ENCODE measurements around the gene GPAM.
"Not testable (repeated sequence)": the region's sequence is repeated elsewhere in the genome, so short reads cannot be mapped to it uniquely, and the experiment has no call there.

GPAM gene

DNA sequence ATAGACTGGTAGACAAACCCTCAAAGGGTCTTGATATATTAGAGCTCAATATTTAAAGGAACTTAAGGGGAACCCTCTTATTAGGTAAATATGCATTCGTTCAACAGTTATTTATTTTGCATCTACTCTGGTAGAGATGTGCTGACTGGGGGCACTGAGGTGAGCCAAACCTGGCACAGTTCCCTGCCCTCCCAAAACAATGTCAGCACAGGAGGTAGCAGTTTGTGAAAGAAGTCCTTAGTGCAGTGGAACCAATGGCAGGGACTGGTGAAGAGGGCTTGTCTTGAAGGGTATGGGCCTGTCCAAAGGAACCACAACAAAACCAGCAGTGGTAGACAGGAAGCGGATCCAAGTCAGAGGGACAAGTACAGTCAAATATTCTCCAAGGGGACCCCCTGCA, 32.6 kb upstream of the GPAM start:
- no peak for DNase-seq (ENCODE audit: low read depth)

DNA sequence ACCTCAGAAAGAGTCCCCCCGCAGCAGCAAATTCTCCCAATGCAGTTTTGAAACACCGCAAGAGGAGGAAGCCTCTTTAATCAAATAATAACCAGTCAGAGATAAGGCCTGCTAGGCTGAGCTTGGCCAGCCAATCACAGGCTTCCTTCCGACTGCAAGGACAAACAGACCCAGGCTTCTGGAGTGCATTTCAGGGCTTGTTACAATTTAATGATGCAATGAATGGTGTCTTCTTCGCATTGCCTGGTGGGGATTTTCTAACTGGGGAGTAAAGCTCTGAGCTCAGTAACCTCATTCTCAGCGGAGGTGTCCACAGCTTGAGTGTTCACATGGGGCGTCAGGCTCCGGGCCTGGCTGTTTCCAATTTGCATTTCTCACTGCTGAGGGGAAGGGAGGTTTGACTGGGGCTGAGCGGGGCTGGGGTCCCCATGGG, 31.8 kb upstream of the GPAM start:
- no peak for DNase-seq (ENCODE audit: low read depth)

DNA sequence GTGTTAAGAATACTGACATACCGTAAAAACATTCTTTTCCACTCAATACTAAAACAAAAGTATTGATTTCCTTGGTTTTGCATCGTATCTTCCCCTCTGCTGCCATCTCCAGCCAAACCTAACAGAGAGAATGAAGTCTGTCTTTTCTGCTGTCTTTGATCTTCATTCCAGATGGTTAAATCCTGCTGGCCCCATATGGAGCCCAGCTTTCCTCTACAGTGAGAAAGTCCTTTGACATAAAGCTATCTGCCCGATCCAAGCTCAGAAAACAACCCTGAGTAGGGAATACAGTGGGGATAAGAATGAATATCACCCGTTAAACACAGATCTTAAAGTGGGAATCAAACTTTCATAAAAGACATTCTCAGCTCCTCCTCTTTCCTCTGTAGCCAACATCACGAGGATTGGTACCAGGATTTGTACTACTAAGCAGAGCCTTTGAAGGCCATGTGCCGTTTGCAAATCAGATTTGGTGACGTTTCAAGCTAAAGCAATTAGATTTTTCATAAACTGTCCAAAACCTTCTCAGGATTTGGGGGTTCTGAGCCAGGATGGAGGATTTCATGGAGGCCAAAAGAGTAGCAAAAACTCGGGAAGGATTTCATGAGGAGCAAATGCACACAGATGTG, 30.8 kb upstream of the GPAM start:
- no peak for DNase-seq (ENCODE audit: low read depth)

DNA sequence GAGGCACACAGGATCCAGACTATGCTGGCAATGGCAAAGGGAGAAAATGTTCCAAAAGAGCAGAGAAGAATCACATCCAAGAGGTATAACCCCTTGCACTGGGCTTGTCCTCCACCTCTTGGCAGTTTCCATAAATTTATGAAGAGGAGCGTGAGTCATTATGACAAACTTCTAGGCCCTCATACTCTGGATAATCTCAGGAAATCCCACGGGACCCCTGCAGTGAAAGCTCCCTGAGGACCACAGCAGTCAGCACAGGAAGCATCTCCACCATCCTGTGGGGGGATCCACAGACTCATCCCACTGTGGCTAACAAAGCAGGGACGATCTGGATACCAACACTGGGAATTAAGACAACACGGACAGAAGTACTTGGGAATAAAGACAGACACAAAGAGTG, 30.3 kb upstream of the GPAM start:
- no peak for DNase-seq (ENCODE audit: low read depth)

DNA sequence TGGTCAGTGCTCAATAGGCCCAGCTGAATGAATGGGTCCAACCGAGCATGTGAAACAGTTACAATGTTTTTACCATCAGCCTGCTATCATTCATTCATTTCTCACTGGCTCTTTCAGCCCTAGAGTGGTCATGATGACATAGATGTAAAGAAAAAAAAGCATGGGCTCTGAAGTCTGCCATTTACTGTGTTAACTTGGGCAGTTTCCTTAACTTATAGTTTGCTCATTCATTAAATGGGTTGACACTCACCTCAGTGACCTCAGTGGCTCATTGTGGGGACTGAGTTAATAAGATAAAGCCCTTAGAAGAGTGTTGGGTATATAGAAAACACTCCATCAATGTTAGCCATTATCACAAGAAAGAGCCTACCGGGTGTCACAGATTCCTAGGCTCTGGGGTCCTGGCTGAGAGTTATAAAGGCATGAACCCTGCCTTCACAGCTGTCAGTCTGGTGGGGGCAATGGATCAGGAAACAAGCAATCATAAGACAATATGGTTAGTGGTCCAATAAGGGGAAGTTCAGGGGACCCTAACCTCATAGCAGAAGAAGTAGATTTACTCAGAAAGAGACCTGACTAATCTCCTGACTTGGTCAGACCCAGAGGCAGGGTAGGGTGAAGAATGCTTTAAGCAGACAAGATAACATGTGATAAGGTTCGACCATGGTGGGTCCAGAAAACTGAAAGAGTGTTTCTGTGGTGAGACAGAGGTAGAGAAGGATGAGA, 29.7 kb upstream of the GPAM start:
- no peak for DNase-seq (ENCODE audit: low read depth)

DNA sequence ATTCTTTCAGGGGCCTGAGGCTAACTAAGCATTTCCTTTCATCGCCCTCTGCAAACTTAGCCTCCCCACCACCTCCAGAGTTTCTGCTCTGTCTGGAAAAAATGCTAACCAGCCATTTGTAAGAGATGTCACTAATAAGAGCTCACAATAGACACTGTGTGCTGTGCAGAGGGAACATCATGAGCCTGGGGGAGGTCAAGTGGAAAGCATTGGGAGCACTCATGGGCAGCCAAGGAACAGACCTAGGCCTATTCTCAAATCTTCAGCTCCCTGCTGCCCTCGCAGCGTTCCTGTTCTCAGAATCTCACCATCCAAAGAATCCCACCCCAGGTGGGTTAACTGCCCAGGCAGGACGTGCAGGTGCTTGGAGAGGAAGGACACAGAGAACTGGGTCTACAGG, 27.1 kb upstream of the GPAM start:
- no peak for DNase-seq (ENCODE audit: low read depth)

DNA sequence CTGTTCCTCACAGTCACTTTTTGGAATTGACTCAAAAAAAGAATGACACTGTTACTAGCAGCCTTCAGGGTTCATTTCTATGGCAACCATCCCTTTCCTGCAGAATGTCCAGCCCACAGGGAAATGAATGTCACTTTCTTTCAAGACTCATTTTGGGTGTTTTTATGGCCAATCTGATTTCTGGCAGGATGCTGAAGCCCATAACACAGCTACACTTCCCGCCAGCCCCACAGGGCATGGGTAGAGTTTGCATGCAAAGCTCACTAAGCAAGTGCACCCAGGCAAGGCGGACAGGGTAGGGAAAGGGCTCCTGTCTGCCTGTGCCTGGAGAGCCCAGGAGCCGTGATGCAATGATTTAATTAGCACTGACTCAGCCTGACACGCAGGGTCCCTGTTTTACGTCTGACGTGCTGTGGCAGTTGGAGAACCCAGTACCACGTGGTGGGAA, 26.1 kb upstream of the GPAM start:
- no peak for DNase-seq (ENCODE audit: low read depth)

DNA sequence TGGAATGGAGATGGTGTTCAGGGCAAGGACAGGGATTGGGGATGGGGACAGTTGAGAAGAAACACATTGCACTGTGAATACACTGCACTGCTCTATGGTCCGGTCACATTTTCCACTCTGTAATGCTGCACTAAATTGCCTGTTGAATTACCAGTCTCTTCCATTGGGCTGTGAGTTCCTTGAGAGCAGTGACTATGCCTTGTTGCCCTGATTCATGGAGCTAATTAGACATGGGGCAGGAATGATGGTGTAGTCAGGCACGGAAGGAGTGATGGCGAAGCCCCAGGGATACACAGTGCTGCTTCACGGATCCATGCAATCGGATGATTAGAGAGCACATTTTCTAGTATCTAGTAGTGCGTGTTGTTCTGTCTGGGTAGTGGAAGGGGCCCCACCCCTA, 25.4 kb upstream of the GPAM start:
- DNase-seq (ENCODE audit: low read depth), result no peak

DNA sequence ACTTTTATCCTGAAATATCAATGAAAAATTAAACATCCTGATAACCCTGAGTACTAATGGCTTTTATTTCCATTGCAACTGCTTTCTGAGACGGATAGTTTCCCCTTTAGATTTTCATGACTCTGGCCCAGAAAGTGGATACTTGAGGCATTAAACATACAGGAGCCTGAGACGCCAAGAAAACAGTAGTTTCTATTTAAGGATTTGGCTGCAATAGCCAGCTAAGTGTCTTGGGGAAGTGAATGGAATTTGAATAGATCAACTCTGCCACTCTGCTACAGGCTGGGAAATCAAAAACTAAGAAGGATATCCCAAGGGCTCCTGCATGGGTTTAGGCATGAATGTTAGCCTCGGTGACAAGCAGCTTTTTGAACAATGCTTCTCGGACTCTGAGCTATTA, 24.7 kb upstream of the GPAM start:
- DNase-seq (ENCODE audit: low read depth), result no peak

DNA sequence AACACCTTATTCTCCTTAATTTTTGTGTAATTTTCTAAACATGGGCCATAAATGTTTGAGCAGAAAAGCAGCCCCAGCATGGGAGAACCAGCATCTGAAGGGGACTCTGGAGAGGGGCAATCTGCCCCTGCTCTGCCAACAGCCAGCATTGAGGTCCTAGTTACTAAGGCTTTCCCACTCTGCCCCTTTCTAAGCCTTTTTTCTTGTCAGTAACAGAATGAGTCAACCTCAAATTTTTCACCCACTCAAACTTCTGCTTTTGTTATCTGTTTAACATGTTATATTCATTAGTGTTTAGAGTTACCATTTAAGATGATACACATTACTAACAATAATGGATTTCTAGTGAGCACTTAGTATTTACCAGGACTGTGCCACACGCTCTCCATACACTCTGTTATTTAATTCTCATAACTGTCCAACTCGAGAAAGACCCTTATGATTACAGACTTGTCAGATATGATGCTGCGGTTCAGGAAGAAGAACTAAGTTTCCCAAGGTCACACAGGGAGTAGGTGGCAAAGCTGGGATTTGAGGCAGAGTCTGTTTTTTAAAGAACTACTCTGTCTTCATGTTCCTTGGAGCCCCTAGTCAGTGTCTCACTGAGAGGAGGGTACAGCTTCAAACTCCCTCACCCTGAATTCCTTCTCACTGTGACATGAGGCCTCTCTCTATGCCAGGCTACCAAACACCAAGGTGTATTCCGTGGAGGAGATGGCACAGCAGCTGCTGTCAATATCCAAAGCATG, 19.9 kb upstream of the GPAM start:
- no peak for DNase-seq (ENCODE audit: low read depth)

DNA sequence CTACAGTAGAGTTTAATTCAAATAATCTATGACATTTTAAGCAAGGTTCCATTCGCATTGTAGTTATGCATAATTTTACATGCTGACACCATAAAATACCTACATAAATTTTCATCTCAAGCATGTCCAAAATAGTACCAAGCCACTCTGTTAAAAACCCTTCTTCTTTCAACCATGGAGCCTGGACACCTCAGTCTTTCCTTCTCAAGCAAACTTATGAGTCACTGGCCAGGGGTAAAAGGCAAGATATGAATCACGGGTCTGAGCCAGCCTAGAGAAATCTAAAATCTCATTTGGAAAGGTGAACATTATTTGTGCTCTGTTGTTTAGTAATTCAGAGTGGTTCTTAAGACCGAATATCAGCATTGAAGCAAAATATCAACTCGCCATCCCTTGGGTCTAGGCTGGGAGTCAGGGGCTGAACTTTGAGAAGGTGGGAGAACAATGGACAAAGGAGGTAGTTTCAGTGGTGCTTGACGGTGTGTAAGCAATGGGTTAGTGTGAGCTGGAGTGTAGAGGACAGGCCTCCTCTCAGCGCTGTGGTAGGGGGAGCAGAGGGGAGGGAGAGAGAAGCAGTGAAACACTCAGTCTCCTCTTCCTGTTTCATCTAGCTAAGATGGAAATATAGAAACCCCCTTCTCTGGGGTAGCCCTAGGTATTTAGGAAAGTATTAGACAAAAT, 19.1 kb upstream of the GPAM start:
- DNase-seq (ENCODE audit: low read depth), result no peak

DNA sequence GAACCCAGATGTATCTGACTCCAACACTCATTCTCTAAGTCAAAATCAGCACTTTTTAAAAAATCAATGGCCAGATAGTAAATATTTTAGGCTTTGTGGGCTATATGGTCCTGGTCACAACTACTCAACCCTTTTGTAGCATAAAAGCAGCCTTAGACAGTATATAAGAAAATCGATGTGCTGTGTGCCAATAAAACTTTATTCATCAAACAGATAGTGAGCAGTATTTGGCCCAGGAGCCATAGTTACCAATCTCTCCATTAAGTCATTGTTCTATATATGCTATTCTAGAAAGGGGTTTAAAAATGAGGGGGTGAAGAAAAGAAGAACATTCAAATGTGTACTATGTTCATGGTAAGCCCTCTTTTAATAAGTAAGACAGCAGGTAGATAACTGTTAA, 18.5 kb upstream of the GPAM start:
- DNase-seq (ENCODE audit: low read depth), result no peak

DNA sequence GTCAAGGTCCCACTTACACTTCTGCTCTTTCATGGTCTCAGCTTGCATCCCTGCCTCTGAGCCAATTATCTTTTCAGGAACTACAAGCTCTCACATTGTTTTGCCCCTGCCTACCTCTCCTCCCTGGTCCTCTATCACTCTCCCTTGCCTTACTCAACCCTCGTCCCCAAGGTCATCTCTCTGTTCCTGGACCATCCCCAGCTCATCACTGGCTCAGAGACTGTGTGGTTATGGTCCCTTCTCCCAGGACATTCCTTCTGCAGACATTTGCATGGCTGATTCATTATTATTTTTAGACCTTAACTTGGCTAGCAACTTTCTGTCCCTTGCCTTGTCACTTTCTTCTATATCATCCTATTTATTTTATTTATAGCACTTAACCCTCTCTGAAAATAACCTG, 17.8 kb upstream of the GPAM start:
- no peak for DNase-seq (ENCODE audit: low read depth)

DNA sequence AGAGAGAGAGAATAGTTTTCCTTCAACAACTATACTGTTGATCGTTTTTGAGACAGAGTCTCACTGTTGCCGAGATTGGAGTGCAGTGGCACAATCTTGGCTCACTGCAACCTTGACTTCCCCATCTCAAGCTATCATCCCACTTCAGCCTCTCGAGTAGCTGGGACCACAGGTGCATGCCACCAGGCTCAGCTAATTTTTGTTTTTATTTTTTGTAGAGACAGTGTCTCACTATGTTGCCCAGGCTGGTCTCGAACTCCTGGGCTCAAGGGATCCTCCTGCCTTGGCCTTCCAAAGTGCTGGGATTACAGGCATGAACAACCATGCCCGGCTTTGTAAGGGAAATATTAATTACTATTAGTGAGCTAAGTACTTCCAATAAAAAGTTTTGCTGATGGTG, 16.7 kb upstream of the GPAM start:
- not testable (repeated sequence) for DNase-seq (ENCODE audit: low read depth)

DNA sequence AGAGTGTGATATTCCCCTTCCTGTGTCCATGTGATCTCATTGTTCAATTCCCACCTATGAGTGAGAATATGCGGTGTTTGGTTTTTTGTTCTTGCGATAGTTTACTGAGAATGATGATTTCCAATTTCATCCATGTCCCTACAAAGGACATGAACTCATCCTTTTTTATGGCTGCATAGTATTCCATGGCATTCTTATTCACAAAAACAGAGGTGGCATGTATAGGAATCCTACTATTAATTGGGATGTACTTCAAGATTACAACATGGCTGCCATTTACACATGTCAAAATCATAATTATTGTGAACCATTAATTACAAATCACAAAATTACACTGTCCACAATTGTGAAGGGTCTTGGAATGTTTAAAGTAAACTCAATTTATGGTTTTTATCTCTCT, 14.1 kb upstream of the GPAM start:
- DNase-seq (ENCODE audit: low read depth), result not testable (repeated sequence)

DNA sequence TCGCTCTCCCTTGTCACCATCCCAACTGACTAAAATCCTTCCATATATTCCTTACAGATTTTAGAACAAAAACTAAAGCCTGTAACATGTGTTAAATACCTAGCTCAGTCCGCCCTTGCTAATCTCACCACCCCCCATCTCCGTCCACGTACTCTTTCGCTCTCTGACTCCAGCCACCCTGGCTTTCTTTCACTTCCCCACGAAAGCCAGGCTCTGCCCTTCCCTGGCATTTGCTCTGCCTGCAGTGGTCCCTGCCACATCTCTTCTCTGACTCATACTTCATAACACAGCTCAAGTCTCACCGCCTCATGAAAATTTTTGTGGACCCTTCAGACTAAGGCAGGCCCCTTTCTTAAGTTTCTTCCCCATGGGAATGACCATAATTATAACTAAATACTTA, 11.7 kb upstream of the GPAM start:
- no peak for DNase-seq (ENCODE audit: low read depth)

DNA sequence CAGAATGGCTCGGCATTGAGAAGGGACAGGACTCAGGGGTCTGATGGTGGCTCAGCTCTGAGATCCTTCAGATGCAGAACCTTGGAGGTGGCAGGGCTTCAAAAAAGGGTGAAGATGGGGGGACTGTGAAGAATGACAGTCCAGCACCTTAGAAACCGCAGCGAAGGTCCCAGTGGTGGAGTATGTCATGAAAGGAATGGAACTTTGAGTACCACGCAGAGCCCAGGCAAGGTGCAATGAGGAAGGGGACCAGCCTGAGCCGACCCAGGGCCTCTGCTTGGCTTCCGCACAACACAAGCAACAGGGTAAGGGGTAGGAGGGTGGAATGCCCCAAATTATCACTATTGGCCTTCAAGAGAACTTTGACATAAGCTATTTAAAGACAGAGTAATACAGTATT, 8.2 kb upstream of the GPAM start:
- no peak for DNase-seq (ENCODE audit: low read depth)

DNA sequence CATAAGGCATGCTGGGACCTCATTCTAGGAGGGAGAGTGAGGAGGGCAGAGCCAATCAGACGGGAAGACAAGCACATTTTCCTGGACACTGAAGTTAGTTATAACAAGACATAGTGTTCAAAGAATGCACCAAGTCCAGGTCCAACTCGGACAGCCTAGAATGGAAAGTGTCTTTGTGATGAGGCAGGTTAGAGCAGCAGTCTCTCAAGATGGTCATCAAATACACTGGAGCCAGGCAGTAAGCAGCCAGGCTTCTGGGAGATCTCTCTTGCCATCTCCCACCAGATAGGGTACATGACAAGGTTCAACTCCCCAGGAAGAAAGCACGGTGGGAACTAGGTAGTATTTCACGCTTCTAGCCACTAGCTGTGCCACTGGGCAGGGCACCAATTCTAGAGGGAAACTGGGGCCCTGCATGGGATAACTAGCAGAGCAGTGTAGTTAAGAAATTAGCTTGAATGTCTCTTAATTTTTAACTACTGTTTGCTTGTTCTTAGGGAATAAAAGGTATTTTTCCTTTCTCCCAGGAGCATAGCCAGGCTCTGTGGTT, 7.6 kb upstream of the GPAM start:
- no peak for DNase-seq (ENCODE audit: low read depth)

DNA sequence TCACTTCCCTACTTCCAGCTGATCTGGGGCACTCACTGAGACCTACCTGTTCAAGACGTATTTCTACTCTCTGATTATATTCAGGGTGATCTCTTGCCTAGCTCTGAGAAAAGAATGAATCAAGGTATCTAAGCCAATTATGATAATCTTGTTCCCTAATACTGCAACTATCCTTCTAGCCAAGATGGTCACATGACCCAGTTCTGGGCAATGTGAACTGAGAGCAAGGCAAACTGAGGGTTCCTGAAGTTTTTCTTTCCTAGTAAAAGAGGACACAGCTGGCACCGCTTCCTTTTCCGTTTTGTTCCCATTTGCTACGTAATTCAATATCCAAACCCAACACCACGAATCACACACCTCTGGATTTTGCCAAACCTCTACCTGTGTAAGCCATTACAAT, 5.9 kb upstream of the GPAM start:
- no peak for DNase-seq (ENCODE audit: low read depth)

DNA sequence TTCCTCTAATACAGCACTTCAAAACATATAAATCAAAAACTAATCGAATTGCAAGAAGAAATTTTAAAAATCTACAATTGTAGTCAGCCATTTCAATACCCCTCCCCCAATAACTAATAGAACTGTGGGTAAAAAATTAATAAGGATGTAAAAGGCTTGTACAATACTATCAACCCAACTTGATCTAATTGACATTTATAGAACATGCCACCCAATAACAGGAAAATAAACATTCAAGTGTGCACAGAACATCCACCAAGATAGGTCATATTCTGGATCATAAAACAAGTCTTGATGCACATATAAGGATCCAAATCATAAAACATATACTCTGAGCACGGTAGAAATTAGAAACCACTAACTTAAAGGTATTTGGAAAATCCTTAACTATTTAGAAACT, 4.0 kb upstream of the GPAM start:
- DNase-seq (ENCODE audit: low read depth), result no peak

DNA sequence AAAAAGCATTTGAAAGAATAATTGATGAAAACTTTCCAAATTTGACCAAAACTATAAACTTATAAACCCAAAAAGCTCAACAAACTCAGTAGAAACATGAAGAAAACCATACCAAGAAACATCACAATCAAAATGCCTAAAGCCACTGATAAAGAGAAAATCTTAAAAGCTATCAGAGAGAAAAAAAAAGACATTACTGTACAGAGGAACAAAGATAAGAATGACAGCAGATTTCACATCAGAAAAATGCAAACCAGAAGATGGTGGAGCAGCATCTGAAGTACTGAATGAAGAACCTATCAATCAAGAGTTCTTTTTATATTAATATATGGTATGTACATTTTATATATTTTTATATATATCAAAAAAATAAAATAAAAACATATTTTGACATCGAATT, 2.4 kb upstream of the GPAM start:
- no peak for DNase-seq (ENCODE audit: low read depth)

DNA sequence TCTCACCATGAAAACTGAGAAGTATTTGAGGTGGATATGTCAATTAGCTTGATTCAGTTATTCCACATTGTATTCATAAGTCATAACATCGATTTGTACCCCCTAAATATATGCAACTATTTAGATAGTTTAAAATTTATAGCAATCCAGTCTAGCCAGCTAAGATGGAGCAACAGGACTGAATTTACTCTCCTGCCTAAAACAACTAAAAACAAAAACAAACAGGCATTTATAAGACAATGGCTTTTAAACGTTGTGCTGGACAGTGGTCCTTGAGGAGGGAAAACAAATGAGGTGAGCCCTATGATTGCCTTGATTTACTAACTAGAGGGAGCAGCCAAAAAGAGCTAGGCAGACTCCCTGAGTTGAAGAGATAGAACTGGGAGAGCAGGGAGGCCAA, 814 bp upstream of the GPAM start:
- no peak for DNase-seq (ENCODE audit: low read depth)

DNA sequence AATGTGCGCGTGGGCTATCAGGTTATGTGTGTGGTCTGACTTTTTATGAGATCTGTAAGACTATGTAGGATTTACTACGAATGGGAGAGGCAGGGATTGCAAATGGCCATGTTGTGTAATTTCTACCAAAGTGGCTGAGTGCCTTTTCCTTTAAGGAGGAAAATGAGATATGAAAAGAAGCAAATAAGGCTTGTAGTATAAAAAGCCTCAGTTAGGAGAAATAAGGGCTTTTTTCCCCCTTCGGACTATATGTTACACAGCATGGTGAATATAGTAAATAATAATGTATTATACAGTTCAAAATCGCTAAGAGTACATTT, 447 bp upstream of the GPAM start:
- no peak for DNase-seq (ENCODE audit: low read depth)

Data from activated T-cell treated with anti-CD3 and anti-CD28 coated beads for 48 hours (primary cell).